ENCODE data around the gene SNX15.
"Not testable (repeated sequence)": the region's sequence is repeated elsewhere in the genome, so short reads cannot be mapped to it uniquely, and the experiment has no call there.

GRCh38 chr11:65003968-65004367 is 23.3 kb upstream of the SNX15 start:
- not testable (repeated sequence) for TF ChIP-seq CTCF (IDR thresholded peaks at IDR 0.05); ZFX (IDR thresholded peaks at IDR 0.05; ENCODE audit: borderline replicate concordance)
